DND-41 (cell line): ENCODE measurements around the gene MOGAT1.
A peak's percentile ranks its signal among the peaks of the same experiment; 100 is the strongest.

Experiments used
- ATAC-seq: fragments of 200-7000 bp; cut with Tn5 transposase; 3 replicates; pipeline ENCODE4 v1.9.1; 2021; ENCODE audit warnings: low read depth; ENCODE audit not compliant: insufficient read depth
- DNase-seq: peaks from one replicate; pipeline ENCODE4 v3.0.0-alpha.2; 2020
- H2AFZ ChIP-seq: 2 replicates; pipeline ENCODE4 v1.6.0; 2012; ENCODE audit warnings: low read depth, low read length
- H3K27ac ChIP-seq: 2 replicates; pipeline ENCODE4 v1.5.1; 2012; ENCODE audit warnings: low read length, inconsistent platforms
- H3K27me3 ChIP-seq: fragments of 200-600 bp; sonication (generic); 2 replicates; pipeline ENCODE4 v1.6.0; 2012; ENCODE audit warnings: low read length, mild to moderate bottlenecking, inconsistent platforms; ENCODE audit not compliant: insufficient read depth, poor library complexity
- H3K36me3 ChIP-seq: 2 replicates; pipeline ENCODE4 v1.5.1; 2012; ENCODE audit warnings: low read length, inconsistent platforms; ENCODE audit not compliant: insufficient read depth
- H3K4me1 ChIP-seq: 2 replicates; pipeline ENCODE4 v1.5.1; 2012; ENCODE audit warnings: mild to moderate bottlenecking, low read length; ENCODE audit not compliant: insufficient read depth
- H3K4me2 ChIP-seq: 2 replicates; pipeline ENCODE4 v1.6.0; 2012; ENCODE audit warnings: mild to moderate bottlenecking, moderate library complexity, low read length, inconsistent platforms; ENCODE audit not compliant: insufficient read depth
- H3K4me3 ChIP-seq, 2 experiments: fragments of 200-600 bp in 1 of 2; shearing (Covaris generic) in 1 of 2; 2 replicates each; pipeline ENCODE4 v1.5.1; 2012 to 2016; ENCODE audit warnings: inconsistent platforms in 2 of 2, low read length in 2 of 2, mild to moderate bottlenecking in 2 of 2, low read depth in 1 of 2, moderate library complexity in 1 of 2
- H3K79me2 ChIP-seq: 2 replicates; pipeline ENCODE4 v1.6.0; 2012; ENCODE audit warnings: low read length, inconsistent platforms; ENCODE audit not compliant: insufficient read depth
- H3K9ac ChIP-seq: 2 replicates; pipeline ENCODE4 v1.6.0; 2012; ENCODE audit warnings: low read depth, mild to moderate bottlenecking, inconsistent platforms, low read length, moderate library complexity
- H3K9me3 ChIP-seq: 2 replicates; pipeline ENCODE4 v1.5.1; 2012; ENCODE audit warnings: low read length, moderate library complexity, mild to moderate bottlenecking, inconsistent platforms; ENCODE audit not compliant: insufficient read depth, severe bottlenecking
- H4K20me1 ChIP-seq: 2 replicates; pipeline ENCODE4 v1.6.0; 2012; ENCODE audit warnings: low read length; ENCODE audit not compliant: insufficient read depth
- EZH2 ChIP-seq: IDR thresholded peaks from 3 replicates; pipeline ENCODE4 v1.6.1; 2012; ENCODE audit warnings: borderline replicate concordance, low read depth, mild to moderate bottlenecking, moderate library complexity, low read length, inconsistent platforms; ENCODE audit not compliant: severe bottlenecking
- TF ChIP-seq, protein P1 (sequence below): IDR thresholded peaks from 2 replicates; pipeline ENCODE4 v1.5.1; 2012; ENCODE audit warnings: borderline replicate concordance, low read length, moderate library complexity, mild to moderate bottlenecking; ENCODE audit not compliant: poor library complexity, severe bottlenecking; ENCODE audit errors: extremely low read depth

The MOGAT1 gene

DNA sequence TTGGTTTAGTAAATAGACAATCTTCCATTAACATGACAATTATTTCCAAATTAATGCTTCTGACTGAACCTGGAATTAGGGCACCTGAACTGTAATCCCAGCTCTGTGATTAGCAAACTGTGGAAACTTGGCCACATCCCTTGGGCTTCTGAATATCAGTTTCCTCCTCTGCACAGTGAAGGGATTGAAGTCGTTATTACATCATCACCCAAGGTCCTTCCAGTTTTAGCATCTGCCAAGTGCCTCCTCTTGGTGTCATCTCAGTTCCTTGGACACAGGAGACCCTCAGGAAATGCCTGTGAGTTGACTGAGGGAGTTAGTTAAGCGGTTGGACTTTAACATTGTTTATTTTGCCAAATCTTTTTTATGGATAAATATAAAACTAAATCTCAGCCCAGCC lies 64.8 kb downstream of the MOGAT1 start:
- Histone ChIP-seq H3K9ac (no peak overlapping the region), H3K4me3 (no peak overlapping the region), H3K9me3 (no peaks in the 10 kb centered on the region), H4K20me1 (no peaks in the 10 kb centered on the region), H3K4me2 (no peak overlapping the region), H3K4me1 (peaks cover 7% of the 10 kb centered on the region; the same call in 1 of the 2 replicates), H2AFZ (no peak overlapping the region), H3K27ac (no peak overlapping the region), H3K79me2 (no peaks in the 10 kb centered on the region), H3K36me3 (no peaks in the 10 kb centered on the region), H3K27me3 (no peaks in the 10 kb centered on the region)
- no peak for ATAC-seq
- TF ChIP-seq EZH2 = no peak
- TF ChIP-seq, protein P1, sequence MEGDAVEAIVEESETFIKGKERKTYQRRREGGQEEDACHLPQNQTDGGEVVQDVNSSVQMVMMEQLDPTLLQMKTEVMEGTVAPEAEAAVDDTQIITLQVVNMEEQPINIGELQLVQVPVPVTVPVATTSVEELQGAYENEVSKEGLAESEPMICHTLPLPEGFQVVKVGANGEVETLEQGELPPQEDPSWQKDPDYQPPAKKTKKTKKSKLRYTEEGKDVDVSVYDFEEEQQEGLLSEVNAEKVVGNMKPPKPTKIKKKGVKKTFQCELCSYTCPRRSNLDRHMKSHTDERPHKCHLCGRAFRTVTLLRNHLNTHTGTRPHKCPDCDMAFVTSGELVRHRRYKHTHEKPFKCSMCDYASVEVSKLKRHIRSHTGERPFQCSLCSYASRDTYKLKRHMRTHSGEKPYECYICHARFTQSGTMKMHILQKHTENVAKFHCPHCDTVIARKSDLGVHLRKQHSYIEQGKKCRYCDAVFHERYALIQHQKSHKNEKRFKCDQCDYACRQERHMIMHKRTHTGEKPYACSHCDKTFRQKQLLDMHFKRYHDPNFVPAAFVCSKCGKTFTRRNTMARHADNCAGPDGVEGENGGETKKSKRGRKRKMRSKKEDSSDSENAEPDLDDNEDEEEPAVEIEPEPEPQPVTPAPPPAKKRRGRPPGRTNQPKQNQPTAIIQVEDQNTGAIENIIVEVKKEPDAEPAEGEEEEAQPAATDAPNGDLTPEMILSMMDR = no peak
- DNase-seq = no peak

DNA sequence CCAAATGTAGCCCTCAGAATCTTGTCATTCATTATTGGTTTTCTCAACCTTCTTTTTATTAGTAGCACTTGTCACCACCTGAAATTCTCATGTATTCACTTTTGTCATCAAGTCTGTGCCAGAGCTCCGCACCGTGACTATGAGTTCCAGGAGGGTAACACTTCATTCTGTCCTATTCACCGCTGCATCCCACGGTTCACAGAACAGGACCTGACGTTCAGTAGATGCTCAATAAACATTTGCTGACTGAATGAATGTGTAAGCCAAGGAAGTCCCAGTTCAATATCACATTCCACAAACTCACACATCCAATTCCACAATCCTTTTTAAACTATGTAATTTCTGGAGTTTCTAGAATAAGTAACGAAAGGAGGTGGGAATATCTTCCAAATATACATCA lies 65.5 kb downstream of the MOGAT1 start:
- H3K27me3 ChIP-seq = no peaks in the 10 kb centered on the region
- ATAC-seq (no peak), DNase-seq (no peak)
- no peak overlapping the region for H3K4me2 ChIP-seq
- H3K36me3 ChIP-seq = no peaks in the 10 kb centered on the region
- no peak overlapping the region for H3K4me3 ChIP-seq
- H2AFZ ChIP-seq = no peak overlapping the region
- no peak overlapping the region for H3K9ac ChIP-seq
- TF ChIP-seq EZH2 = no peak
- TF ChIP-seq, protein P1 = no peak
- H4K20me1 ChIP-seq = no peaks in the 10 kb centered on the region
- H3K4me1 ChIP-seq = peaks cover 7% of the 10 kb centered on the region; the same call in 1 of the 2 replicates
- H3K79me2 ChIP-seq = no peaks in the 10 kb centered on the region
- no peak overlapping the region for H3K27ac ChIP-seq
- no peaks in the 10 kb centered on the region for H3K9me3 ChIP-seq

DNA sequence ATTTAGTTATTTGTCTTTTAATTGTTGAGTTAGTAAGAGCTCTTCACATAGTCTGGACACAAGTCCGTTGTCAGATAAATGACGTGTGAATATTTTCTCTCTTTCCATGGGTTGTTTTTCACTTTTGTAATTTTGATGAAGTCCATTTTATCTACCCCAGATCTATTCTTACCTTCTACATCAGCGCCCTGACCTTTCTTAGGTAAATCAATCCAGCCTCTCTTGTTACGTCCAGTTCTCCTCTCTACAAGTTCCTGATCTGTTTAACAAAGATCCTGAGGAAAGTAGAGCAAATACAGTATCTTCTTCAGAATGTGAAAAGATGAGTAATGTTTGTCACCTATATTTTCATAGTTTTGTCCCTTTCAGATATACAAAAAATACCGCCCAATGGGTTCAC lies 66.9 kb downstream of the MOGAT1 start:
- Histone ChIP-seq H3K27me3 (no peaks in the 10 kb centered on the region), H3K4me1 (peaks cover 16% of the 10 kb centered on the region), H3K9ac (no peak overlapping the region), H3K4me2 (no peak overlapping the region), H3K36me3 (no peaks in the 10 kb centered on the region), H3K27ac (no peak overlapping the region), H3K9me3 (no peaks in the 10 kb centered on the region), H3K79me2 (no peaks in the 10 kb centered on the region), H3K4me3 (no peak overlapping the region), H2AFZ (no peak overlapping the region), H4K20me1 (no peaks in the 10 kb centered on the region)
- no peak for TF ChIP-seq EZH2
- TF ChIP-seq, protein P1 = no peak
- ATAC-seq (no peak), DNase-seq (no peak)

DNA sequence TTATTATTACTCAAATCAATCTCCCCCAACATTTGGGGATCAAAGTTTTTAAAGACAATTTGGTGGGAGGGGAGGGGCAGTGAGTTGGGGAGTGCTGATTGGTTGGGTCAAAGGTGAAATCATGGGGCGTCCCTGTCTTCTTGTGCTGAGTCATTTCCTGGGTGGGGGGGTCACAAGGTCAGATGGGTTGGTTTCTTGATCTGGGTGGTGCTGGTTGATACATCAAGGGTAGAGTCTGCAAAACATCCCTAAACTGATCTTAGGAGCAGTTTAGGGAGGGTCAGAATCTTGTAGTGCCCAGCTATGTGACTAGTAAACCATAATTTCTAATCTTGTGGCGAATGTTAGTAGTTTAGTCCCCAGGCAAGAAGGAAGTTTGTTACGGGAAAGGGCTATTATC lies 67.4 kb downstream of the MOGAT1 start:
- peak; percentile 47; the same call in 2 of the 3 replicates for ATAC-seq
- no peak overlapping the region for H2AFZ ChIP-seq

More for the DNA sequence above, 67.4 kb downstream of the MOGAT1 start:
- Histone ChIP-seq H3K4me1 (peaks cover 20% of the 10 kb centered on the region), H3K27ac (no peak overlapping the region), H3K27me3 (no peaks in the 10 kb centered on the region), H4K20me1 (no peaks in the 10 kb centered on the region), H3K36me3 (no peaks in the 10 kb centered on the region), H3K4me2 (no peak overlapping the region), H3K4me3 (no peak overlapping the region), H3K79me2 (no peaks in the 10 kb centered on the region), H3K9ac (no peak overlapping the region), H3K9me3 (no peaks in the 10 kb centered on the region)
- DNase-seq = peak; percentile 34
- TF ChIP-seq, protein P1 = no peak
- no peak for TF ChIP-seq EZH2
